Progenitor cell of endocrine pancreas (in vitro differentiated cells): Measurements from ENCODE around the gene UGT1A9. TPM values are rescaled to one million over a fixed set of nuclear protein-coding genes. Genes with fewer than 3 reads are reported as not detected.
"Not testable (repeated sequence)": the region's sequence is repeated elsewhere in the genome, so short reads cannot be mapped to it uniquely, and the experiment has no call there.

ENCODE experiments used
- DNase-seq: peaks from one replicate; pipeline ENCODE4 v3.0.0; 2021; ENCODE audit warnings: low spot score; ENCODE audit not compliant: unreplicated experiment
- H3K27ac Mint-ChIP-seq: 2 replicates; pipeline ENCODE4 v1.8.0; 2021; ENCODE audit warnings: mild to moderate bottlenecking, moderate library complexity, mixed read lengths
- H3K27me3 Mint-ChIP-seq: 2 replicates; pipeline ENCODE4 v1.8.0; 2021; ENCODE audit warnings: mixed read lengths
- H3K36me3 Mint-ChIP-seq: 2 replicates; pipeline ENCODE4 v1.8.0; 2022; ENCODE audit warnings: mixed read lengths; ENCODE audit not compliant: insufficient read depth
- H3K4me1 Mint-ChIP-seq: 2 replicates; pipeline ENCODE4 v1.8.0; 2021; ENCODE audit warnings: low read depth, mixed read lengths
- H3K4me3 Mint-ChIP-seq: 2 replicates; pipeline ENCODE4 v1.8.0; 2021; ENCODE audit warnings: low read depth, mild to moderate bottlenecking, moderate library complexity, mixed read lengths
- H3K9me3 Mint-ChIP-seq: 2 replicates; pipeline ENCODE4 v1.8.0; 2021; ENCODE audit warnings: low read depth, mixed read lengths
- CTCF ChIP-seq: fragments of 200-600 bp; sonication (generic); IDR thresholded peaks from one replicate; pipeline ENCODE4 v1.5.0; 2021; ENCODE audit warnings: antibody characterized with exemption, mild to moderate bottlenecking; ENCODE audit not compliant: unreplicated experiment
- total RNA-seq: library from RNA; stranded (reverse); gene quantifications from 2 replicates; pipeline ENCODE4 v1.2.1, GENCODE V29; 2021

Gene UGT1A9
- total RNA-seq, 1 donor from 2014 or later: not detected

GRCh38 chr2:233740870-233741269, 69.2 kb downstream of the UGT1A9 start:
- no peak for DNase-seq
- no peaks in the 10 kb centered on the region for H3K36me3 Mint-ChIP-seq
- no peak overlapping the region for H3K27ac Mint-ChIP-seq
- peaks cover 13% of the 10 kb centered on the region for H3K9me3 Mint-ChIP-seq
- peaks cover 4% of the 10 kb centered on the region for H3K4me1 Mint-ChIP-seq
- peaks cover 4% of the 10 kb centered on the region for H3K27me3 Mint-ChIP-seq
- no peak for TF ChIP-seq CTCF
- no peak overlapping the region for H3K4me3 Mint-ChIP-seq

- Mint-ChIP-seq H3K27ac (no peak overlapping the region), H3K27me3 (peaks cover 8% of the 10 kb centered on the region), H3K4me1 (peaks cover 4% of the 10 kb centered on the region), H3K4me3 (no peak overlapping the region), H3K36me3 (no peaks in the 10 kb centered on the region), H3K9me3 (peaks cover 15% of the 10 kb centered on the region)
- no peak for TF ChIP-seq CTCF
- DNase-seq: no peak
Observed at GRCh38 chr2:233743464-233744259, 72.0 kb downstream of the UGT1A9 start.

GRCh38 chr2:233745073-233745755, 73.5 kb downstream of the UGT1A9 start:
- H3K27me3 Mint-ChIP-seq: peaks cover 12% of the 10 kb centered on the region
- no peak overlapping the region for H3K4me3 Mint-ChIP-seq
- no peak for TF ChIP-seq CTCF
- peaks cover 4% of the 10 kb centered on the region for H3K4me1 Mint-ChIP-seq
- peaks cover under 1% of the 10 kb centered on the region for H3K36me3 Mint-ChIP-seq
- no peak for DNase-seq
- no peak overlapping the region for H3K27ac Mint-ChIP-seq
- peaks cover 23% of the 10 kb centered on the region for H3K9me3 Mint-ChIP-seq

GRCh38 chr2:233745838-233746237, 74.1 kb downstream of the UGT1A9 start:
- Mint-ChIP-seq H3K9me3 (peaks cover 25% of the 10 kb centered on the region), H3K27me3 (peaks cover 12% of the 10 kb centered on the region)
- H3K4me1 Mint-ChIP-seq: not testable (repeated sequence)

GRCh38 chr2:233746475-233747282, 75.0 kb downstream of the UGT1A9 start:
- no peak for TF ChIP-seq CTCF
- H3K9me3 Mint-ChIP-seq: peaks cover 33% of the 10 kb centered on the region
- peaks cover 4% of the 10 kb centered on the region for H3K4me1 Mint-ChIP-seq
- no peak overlapping the region for H3K4me3 Mint-ChIP-seq
- peaks cover 1% of the 10 kb centered on the region for H3K36me3 Mint-ChIP-seq
- no peak for DNase-seq
- no peak overlapping the region for H3K27ac Mint-ChIP-seq
- H3K27me3 Mint-ChIP-seq: peaks cover 12% of the 10 kb centered on the region

More at GRCh38 chr2:233745838-233746237, 74.1 kb downstream of the UGT1A9 start:
- H3K36me3 Mint-ChIP-seq, H3K27ac Mint-ChIP-seq, H3K4me3 Mint-ChIP-seq, DNase-seq: not testable (repeated sequence)
